ENCODE data around the gene VTI1A. TPM values are rescaled to one million over a fixed set of nuclear protein-coding genes. Genes with fewer than 3 reads are reported as not detected.

VTI1A gene
- total RNA-seq, 1 experiment from 2014 or later: 22.0 TPM

DNA sequence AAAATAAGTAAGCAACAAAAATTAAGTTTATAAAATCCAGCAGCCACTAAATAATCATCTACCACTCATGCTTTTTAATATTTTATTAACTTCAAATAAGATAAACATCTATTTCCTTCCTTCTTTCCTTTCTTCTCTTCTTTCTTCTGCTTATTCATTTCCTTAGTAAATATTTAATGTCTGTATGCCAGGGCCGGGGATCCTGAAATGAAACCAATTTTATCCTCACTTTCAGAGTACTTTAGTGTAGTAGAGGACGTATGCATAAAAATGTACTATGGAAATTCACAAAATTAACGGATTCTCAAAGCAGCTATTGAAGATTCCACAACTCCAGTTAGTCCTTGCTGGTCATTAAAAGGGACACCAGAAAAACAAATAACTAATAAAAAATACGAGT, 224.7 kb downstream of the VTI1A start:
- H3K4me2 ChIP-seq (ENCODE audit: insufficient read depth, insufficient read length, low read length): no peak overlapping the region
- H3K9me3 ChIP-seq (ENCODE audit: control insufficient read depth, low read depth, low read length): no peaks in the 10 kb centered on the region
- H3K23ac ChIP-seq (ENCODE audit: insufficient read length, low read depth, low read length): no peak overlapping the region
- H3K9ac ChIP-seq (ENCODE audit: extremely low read depth, insufficient read length, low read length): no peak overlapping the region
- H3K27ac ChIP-seq (ENCODE audit: insufficient read length, low read depth, low read length): no peak overlapping the region
- H2BK20ac ChIP-seq (ENCODE audit: low read depth, low read length, poor library complexity, severe bottlenecking): no peak overlapping the region
- Mint-ChIP-seq H3K9me3 (no peaks in the 10 kb centered on the region), H3K27ac (peak overlapping the region in 1 of 3 experiments; percentile 28; a peak in 2 of 7 replicates), H3K27me3 (ENCODE audit: low read depth) (no peaks in the 10 kb centered on the region), H3K4me1 (peaks cover 34 to 37% of the 10 kb centered on the region in 2 experiments), H3K36me3 (ENCODE audit: insufficient read depth in 1 of 3, low read depth in 3 of 3) (0 out of 7 replicates have a peak, but pooled peaks cover 0 to 2% (median 0%) of the 10 kb centered on the region in 3 experiments), H3K4me3 (no peak overlapping the region)
- no peak overlapping the region for H3K18ac ChIP-seq (ENCODE audit: insufficient read length, low read depth, low read length)
- no peaks in the 10 kb centered on the region for H4K20me1 ChIP-seq (ENCODE audit: control insufficient read depth, insufficient read depth, insufficient read length)
- H2AFZ ChIP-seq (ENCODE audit: low read length): no peak overlapping the region
- no peak overlapping the region for H3K4ac ChIP-seq (ENCODE audit: low read depth, low read length)
- no peak overlapping the region for H2BK12ac ChIP-seq (ENCODE audit: insufficient read length, low read depth, low read length)
- H3K79me1 ChIP-seq (ENCODE audit: insufficient read depth, low read depth, low read length, poor library complexity, severe bottlenecking): no peaks in the 10 kb centered on the region
- TF ChIP-seq CTCF (conservative IDR thresholded peaks at IDR 0.05): no peak
- no peak overlapping the region for H3K56ac ChIP-seq (ENCODE audit: insufficient read length, low read depth, low read length)
- H3T11ph ChIP-seq (ENCODE audit: low read length): no peak overlapping the region
- H2AK5ac ChIP-seq (ENCODE audit: insufficient read length, low read length): no peak overlapping the region
- no peak overlapping the region for H2BK120ac ChIP-seq (ENCODE audit: low read depth, low read length, poor library complexity, severe bottlenecking)
- WGBS (ENCODE audit: extremely low coverage, insufficient read length, low lambda C conversion rate): no CpG with 5 or more reads among the region's 4 CpGs
- no peak overlapping the region for H2BK5ac ChIP-seq (ENCODE audit: insufficient read length, low read length)
- no peak overlapping the region for H2BK15ac ChIP-seq (ENCODE audit: low read depth, low read length)
- peaks cover 8% of the 10 kb centered on the region; the same call in 1 of the 2 replicates for H3K4me1 ChIP-seq (ENCODE audit: insufficient read depth, low read length)
- no peak overlapping the region for H3K14ac ChIP-seq (ENCODE audit: insufficient read depth, low read length)
- H3K27me3 ChIP-seq (ENCODE audit: insufficient read depth, low read length): no peaks in the 10 kb centered on the region
- H4K5ac ChIP-seq (ENCODE audit: insufficient read length, low read depth, low read length): no peak overlapping the region
- no peak overlapping the region for H4K91ac ChIP-seq (ENCODE audit: insufficient read length, low read depth, low read length)
- H4K8ac ChIP-seq (replicated peaks; ENCODE audit: insufficient read length, low read depth, low read length): no peak overlapping the region
- H3K79me2 ChIP-seq (ENCODE audit: insufficient read depth, low read length): no peaks in the 10 kb centered on the region
- no peaks in the 10 kb centered on the region for H3K23me2 ChIP-seq (ENCODE audit: insufficient read length, low read depth, low read length, poor library complexity, severe bottlenecking)
- no peak for DNase-seq

Measured in H9 (cell line).